SK-N-SH (cell line): ENCODE results near the gene SERPINH1.

Source experiments
- CTCF ChIP-seq: fragments of 200-600 bp; sonication (generic); IDR thresholded peaks from 2 replicates; pipeline ENCODE4 v1.6.1; 2017; ENCODE audit warnings: antibody characterized with exemption, mild to moderate bottlenecking, moderate library complexity
- FOXM1 ChIP-seq: IDR thresholded peaks from 2 replicates; pipeline ENCODE4 v1.4.0; 2012; ENCODE audit warnings: low read depth, mild to moderate bottlenecking
- MAX ChIP-seq: IDR thresholded peaks from 2 replicates; pipeline ENCODE4 v1.4.0; 2012; ENCODE audit warnings: low read depth
- POLR2AphosphoS5 ChIP-seq: IDR thresholded peaks from 2 replicates; pipeline ENCODE4 v1.6.1; 2012; ENCODE audit warnings: low read depth, low read length
- RXRA ChIP-seq: IDR thresholded peaks from 2 replicates; pipeline ENCODE4 v1.4.0; 2012; ENCODE audit warnings: low read depth, mild to moderate bottlenecking, borderline replicate concordance
- USF1 ChIP-seq: IDR thresholded peaks from 2 replicates; pipeline ENCODE4 v1.4.0; 2012; ENCODE audit warnings: low read depth, borderline replicate concordance

GRCh38 chr11:75576499-75576918 is 14.5 kb downstream of the SERPINH1 start:
- TF ChIP-seq CTCF (no peak), POLR2AphosphoS5 (no peak), USF1 (no peak), FOXM1 (no peak), RXRA (no peak), MAX (no peak)
